Heart left ventricle (tissue), 16 donors: ENCODE results near the gene SSR1. TPM values are rescaled to one million over a fixed set of nuclear protein-coding genes. Genes with fewer than 3 reads are reported as not detected.

Source experiments
- ATAC-seq, 4 donors: fragments of 200-7000 bp; cut with Tn5 transposase; one replicate each; pipeline ENCODE4 v1.9.1; 2020 to 2022; ENCODE audit warnings: moderate library complexity in 4 of 4, mild to moderate bottlenecking in 3 of 4, moderate number of reproducible peaks in 1 of 4
- DNase-seq, 5 donors: peaks; one replicate each; pipeline ENCODE4 v3.0.0-alpha.2; 2020
- H3K27ac ChIP-seq, 12 donors: fragments of 200-600 bp; sonication (generic) in 4 of 12; one replicate each; pipeline versions ENCODE4 v1.5.0 to v1.8.0; 2016 to 2022; ENCODE audit warnings: mild to moderate bottlenecking in 2 of 12
- H3K27me3 ChIP-seq, 9 donors: fragments of 200-600 bp; sonication (generic) in 2 of 9; one replicate each; pipeline versions ENCODE4 v1.5.1 to v1.8.0; 2016 to 2022; ENCODE audit warnings: mild to moderate bottlenecking in 3 of 9
- H3K36me3 ChIP-seq, 9 donors: fragments of 200-600 bp; sonication (generic) in 2 of 9; one replicate each; pipeline versions ENCODE4 v1.5.0 to v1.8.0; 2018 to 2022; ENCODE audit warnings: mild to moderate bottlenecking in 2 of 9
- H3K4me1 ChIP-seq, 12 donors: fragments of 200-600 bp; sonication (generic) in 4 of 12; one replicate each; pipeline versions ENCODE4 v1.5.0 to v1.8.0; 2016 to 2022; ENCODE audit warnings: mild to moderate bottlenecking in 3 of 12
- H3K4me3 ChIP-seq, 12 donors: fragments of 200-600 bp; sonication (generic) in 4 of 12; one replicate each; pipeline versions ENCODE4 v1.5.0 to v1.8.0; 2017 to 2022; ENCODE audit warnings: mild to moderate bottlenecking in 9 of 12, moderate library complexity in 4 of 12
- H3K9me3 ChIP-seq, 12 donors: fragments of 200-600 bp; sonication (generic) in 4 of 12; one replicate each; pipeline versions ENCODE4 v1.5.0 to v1.8.0; 2016 to 2022; ENCODE audit warnings: mild to moderate bottlenecking in 1 of 12
- POLR2A ChIP-seq, 2 donors: fragments of 450-650 bp; IDR thresholded peaks; one replicate each; pipeline ENCODE4 v1.6.1; 2017; ENCODE audit warnings: antibody characterized with exemption in 2 of 2, mild to moderate bottlenecking in 2 of 2, moderate library complexity in 2 of 2
- WGBS, 4 donors: extraction: QIAGEN DNeasy Blood & Tissue Kit in 2 of 4; methylation state at CpG; one replicate each; pipeline versions ENCODE4 v1.1.5 to v1.1.7; 2013 to 2018; 5-methylcytosine and 5-hydroxymethylcytosine counted together
- intact Hi-C, 10 donors: fragments of 100-400 bp; cut with DNase I; formaldehyde crosslinking; loops; one replicate each; pipeline versions ENCODE4 v1.11.1 to v1.14.2; 2022
- polyA plus RNA-seq, 2 donors: library from polyadenylated mRNA; stranded (reverse); fragments of 200-250 nt; gene quantifications; one replicate each; pipeline ENCODE4 v1.2.3, GENCODE V29; 2013
- total RNA-seq, 9 donors: library from RNA; depleted of rRNA in 2 of 9; stranded (reverse); fragments of >200 nt in 2 of 9; fragmentation: NEBNext Ultra II Directional in 3 of 9; extraction: Animal tissue kit (Norgen Biotek cat#: 25700) in 3 of 9; gene quantifications; one replicate each; pipeline versions ENCODE4 v1.1.0 to v1.2.4, GENCODE V29; 2016 to 2023
- TF ChIP-seq, protein P1 (sequence below), 12 donors: fragments of 200-600 bp; sonication (generic) in 4 of 12; IDR thresholded peaks; one replicate each; pipeline versions ENCODE4 v1.5.0 to v1.8.0; 2018 to 2022; ENCODE audit warnings: antibody characterized with exemption in 12 of 12, mild to moderate bottlenecking in 5 of 12
- donor health status: ischemic (EF 13 %, LVEDD 7.1; RV severe dilation, severe dysfunction).
- donor health status: healthy with polysubstance abuse.
- donor health status: DM: no; HTN: yes; CAD: no.
- donor health status: DM: no; HTN: no; CAD: no.
- donor health status: ischemic (EF 25% LVEDD 6.9; RV normal size, moderate dysfunction).
- donor health status: ischemic (EF 25% LVEDD 5.7; RV mildly dilated, moderate dysfunction).
- donor health status: healthy.
- donor health status: DM: yes; HTN: yes; CAD: no.
- donor health status: ischemic (EF 35%, LVEDD 5.7; RV mildly dilated, moderate dysfunction).
- donor health status: nonischemic (EF 11% LVEDD 7.7; RV severe dilation, severe dysfunction).
- donor health status: DM: yes; HTN: yes; CAD: no.
- donor health status: PGD.
- donor health status: ischemic (EF 29% LVEDD 5.4; RV normal size, mild dysfunction).
- donor health status: nonischemic (EF 23%, LVEDD 6.1; RV moderate dilation, normal function).

Gene SSR1
- total and polyA plus RNA-seq, 11 donors: 8.6 to 106 (median 67.9) TPM

- peak overlapping the region in 6 of 12 donors; percentile 10 to 59 (median 46) for H3K27ac ChIP-seq
- intact Hi-C loops: loop anchor here in 4 of 10 donors (5.0 to 10.0 kb wide), 5 partner anchors 132 to 334 kb away; partner anchors contain the start of gene RREB1 (in 2 of the 4)
- 35 to 45% (median 36%) methylated on average over 10 of the region's 10 CpGs for WGBS, 4 donors
- DNase-seq: peak; percentile 83 to 94 (median 91)
- H3K36me3 ChIP-seq: peaks cover 0 to 53% (median 38%) of the 10 kb centered on the region in 9 donors
- TF ChIP-seq POLR2A (IDR thresholded peaks at IDR 0.05): no peak
- TF ChIP-seq, protein P1, sequence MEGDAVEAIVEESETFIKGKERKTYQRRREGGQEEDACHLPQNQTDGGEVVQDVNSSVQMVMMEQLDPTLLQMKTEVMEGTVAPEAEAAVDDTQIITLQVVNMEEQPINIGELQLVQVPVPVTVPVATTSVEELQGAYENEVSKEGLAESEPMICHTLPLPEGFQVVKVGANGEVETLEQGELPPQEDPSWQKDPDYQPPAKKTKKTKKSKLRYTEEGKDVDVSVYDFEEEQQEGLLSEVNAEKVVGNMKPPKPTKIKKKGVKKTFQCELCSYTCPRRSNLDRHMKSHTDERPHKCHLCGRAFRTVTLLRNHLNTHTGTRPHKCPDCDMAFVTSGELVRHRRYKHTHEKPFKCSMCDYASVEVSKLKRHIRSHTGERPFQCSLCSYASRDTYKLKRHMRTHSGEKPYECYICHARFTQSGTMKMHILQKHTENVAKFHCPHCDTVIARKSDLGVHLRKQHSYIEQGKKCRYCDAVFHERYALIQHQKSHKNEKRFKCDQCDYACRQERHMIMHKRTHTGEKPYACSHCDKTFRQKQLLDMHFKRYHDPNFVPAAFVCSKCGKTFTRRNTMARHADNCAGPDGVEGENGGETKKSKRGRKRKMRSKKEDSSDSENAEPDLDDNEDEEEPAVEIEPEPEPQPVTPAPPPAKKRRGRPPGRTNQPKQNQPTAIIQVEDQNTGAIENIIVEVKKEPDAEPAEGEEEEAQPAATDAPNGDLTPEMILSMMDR (IDR thresholded peaks at IDR 0.05): peak in 11 of 12 donors; percentile 50 to 77 (median 70)
- peak; percentile 79 to 89 (median 88) for ATAC-seq
- peaks cover 0 to 53% (median 29%) of the 10 kb centered on the region in 12 donors for H3K4me1 ChIP-seq
- H3K9me3 ChIP-seq: no peaks in the 10 kb centered on the region
- H3K4me3 ChIP-seq: no peak overlapping the region
- H3K27me3 ChIP-seq: no peaks in the 10 kb centered on the region
These were observed 74.0 kb downstream of the SSR1 start for GRCh38 chr6:7238900-7239589.

- Histone ChIP-seq H3K9me3 (no peaks in the 10 kb centered on the region), H3K27me3 (no peaks in the 10 kb centered on the region), H3K36me3 (peaks cover 0 to 59% (median 44%) of the 10 kb centered on the region in 9 donors), H3K4me1 (peaks cover 0 to 51% (median 28%) of the 10 kb centered on the region in 12 donors), H3K27ac (peak overlapping the region in 1 of 12 donors; percentile 37), H3K4me3 (no peak overlapping the region)
- no peak for DNase-seq
- ATAC-seq: no peak
- TF ChIP-seq POLR2A (IDR thresholded peaks at IDR 0.05): no peak
- TF ChIP-seq, protein P1 (IDR thresholded peaks at IDR 0.05): no peak
- 92 to 94% (median 94%) methylated on average over 5 of the region's 5 CpGs for WGBS, 4 donors
- intact Hi-C loops: loop anchor here in 4 of 10 donors (5.0 to 10.0 kb wide), 5 partner anchors 131 to 334 kb away; partner anchors contain the start of gene RREB1 (in 2 of the 4)
These were observed 74.5 kb downstream of the SSR1 start for GRCh38 chr6:7238526-7238899.

DNA sequence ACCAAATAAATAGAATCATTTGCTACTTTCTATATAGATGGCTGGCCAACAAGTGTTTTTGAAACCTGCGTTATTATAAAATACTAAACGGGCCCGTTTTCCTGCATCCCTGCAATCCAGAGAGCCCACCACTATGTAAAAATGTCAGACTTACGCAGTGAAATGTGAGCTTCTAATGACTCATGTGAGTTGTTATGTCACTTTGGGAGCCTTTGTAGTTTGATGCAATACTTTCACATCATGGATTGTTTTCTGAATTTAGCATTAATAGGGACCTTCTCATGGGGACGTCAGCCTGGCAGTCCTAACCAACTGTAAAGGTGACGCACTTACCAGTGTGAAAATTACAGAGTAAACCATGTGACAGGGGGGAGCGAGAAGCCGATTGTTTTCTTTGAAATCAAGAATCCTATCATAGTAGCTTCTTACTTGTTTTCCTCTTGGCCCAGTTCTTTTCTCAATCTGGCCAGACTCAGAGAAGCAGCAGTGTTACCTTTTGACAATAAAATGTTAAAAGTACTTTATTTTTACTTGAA, 75.3 kb downstream of the SSR1 start:
- DNase-seq (no peak), ATAC-seq (no peak)
- peaks cover 0 to 43% (median 21%) of the 10 kb centered on the region in 12 donors for H3K4me1 ChIP-seq
- intact Hi-C loops: loop anchor here in 4 of 10 donors (5.0 to 10.0 kb wide), 5 partner anchors 130 to 333 kb away; partner anchors contain the start of gene RREB1 (in 2 of the 4)
- TF ChIP-seq, protein P1 (IDR thresholded peaks at IDR 0.05): no peak
- TF ChIP-seq POLR2A (IDR thresholded peaks at IDR 0.05): no peak
- no peaks in the 10 kb centered on the region for H3K9me3 ChIP-seq
- no peak overlapping the region for H3K27ac ChIP-seq
- no peak overlapping the region for H3K4me3 ChIP-seq
- 90 to 96% (median 92%) methylated on average over 8 of the region's 8 CpGs for WGBS, 4 donors
- H3K27me3 ChIP-seq: no peaks in the 10 kb centered on the region
- H3K36me3 ChIP-seq: peaks cover 0 to 66% (median 48%) of the 10 kb centered on the region in 9 donors
